GM08714 (cell line): ENCODE data around the gene SMIM21.

Experiments
- H3K4me3 ChIP-seq: fragments of 200-500 bp; sonication (Bioruptor generic); 2 replicates; pipeline ENCODE4 v1.5.1; 2014; ENCODE audit warnings: mild to moderate bottlenecking, low read length, inconsistent platforms
- ZNF274 ChIP-seq: IDR thresholded peaks from 2 replicates; pipeline ENCODE4 v1.6.1; 2012; ENCODE audit warnings: mild to moderate bottlenecking, low read depth, low read length

SMIM21 gene

DNA sequence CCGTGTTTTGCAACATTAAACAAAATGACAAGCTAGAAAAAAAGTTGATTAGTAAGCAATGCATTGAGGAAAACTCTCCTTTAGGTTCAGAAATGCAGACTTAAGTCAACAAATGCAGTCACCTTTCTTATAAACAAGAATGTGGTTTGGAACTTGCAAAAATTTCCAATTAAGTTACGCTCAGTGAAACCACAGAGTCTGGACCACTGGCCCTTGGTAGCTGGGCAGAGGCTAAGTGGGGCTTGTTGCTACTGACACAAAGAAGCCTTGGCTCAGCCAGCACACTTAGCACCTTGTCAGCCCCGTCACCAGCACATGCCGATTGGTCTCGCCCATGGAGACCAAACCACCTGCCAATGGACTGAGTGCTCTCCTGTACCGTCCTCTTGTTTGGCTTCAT lies 53.0 kb downstream of the SMIM21 start:
- TF ChIP-seq ZNF274, result no peak
- no peak overlapping the region for H3K4me3 ChIP-seq

DNA sequence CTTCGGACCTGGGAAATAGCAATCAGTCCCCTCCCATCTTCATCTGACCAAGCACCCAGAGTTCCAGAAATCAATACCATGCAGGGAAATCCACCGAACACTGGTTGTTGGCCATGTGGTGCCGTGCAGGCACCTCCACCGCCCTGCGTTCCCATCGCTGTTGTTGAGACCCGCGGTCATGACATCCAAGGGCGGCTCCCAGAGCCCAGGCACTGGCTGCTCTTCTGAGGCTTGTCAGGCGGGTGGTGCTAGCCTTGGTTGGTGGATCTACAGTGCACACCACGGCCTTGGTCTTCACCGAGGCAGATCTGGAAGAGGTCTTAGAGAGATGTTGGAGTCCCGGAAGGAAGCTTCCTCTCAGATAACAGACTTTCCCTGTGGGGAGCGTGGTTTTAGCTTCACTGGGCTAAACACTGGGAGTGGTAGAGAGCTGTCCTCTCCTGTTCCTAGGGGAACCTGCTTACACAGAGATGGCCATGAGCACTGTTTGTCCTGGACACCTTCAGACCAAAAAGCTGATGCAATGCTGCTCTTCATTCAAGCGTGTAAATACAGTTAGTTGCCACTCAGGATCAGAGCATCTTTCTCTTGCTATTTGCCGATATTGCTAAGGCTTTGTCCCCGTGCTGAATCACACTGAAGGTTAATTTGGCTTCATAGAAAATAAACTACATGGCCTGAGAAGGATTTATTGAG lies 58.3 kb downstream of the SMIM21 start:
- TF ChIP-seq ZNF274, result no peak

DNA sequence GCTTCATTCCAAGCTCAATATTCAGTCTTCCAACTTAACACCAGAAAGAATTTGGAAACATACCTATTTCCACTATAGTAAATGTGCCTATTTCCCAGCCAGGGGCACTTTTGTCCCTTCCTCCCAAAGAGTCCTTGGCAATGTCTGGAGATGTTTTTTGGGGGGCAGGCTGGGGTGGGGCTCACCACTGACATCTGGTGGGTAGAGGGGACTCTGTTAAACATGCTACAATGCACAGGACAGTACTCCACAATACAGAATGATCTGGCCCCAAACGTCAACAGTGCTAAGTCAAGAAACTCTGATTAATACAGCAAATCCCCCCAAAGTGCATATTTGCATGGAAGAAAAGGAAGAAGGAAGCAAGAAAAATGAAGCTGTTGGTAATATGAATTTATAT lies 61.7 kb downstream of the SMIM21 start:
- H3K4me3 ChIP-seq, result no peak overlapping the region

More for the DNA sequence above, 58.3 kb downstream of the SMIM21 start:
- no peak overlapping the region for H3K4me3 ChIP-seq

DNA sequence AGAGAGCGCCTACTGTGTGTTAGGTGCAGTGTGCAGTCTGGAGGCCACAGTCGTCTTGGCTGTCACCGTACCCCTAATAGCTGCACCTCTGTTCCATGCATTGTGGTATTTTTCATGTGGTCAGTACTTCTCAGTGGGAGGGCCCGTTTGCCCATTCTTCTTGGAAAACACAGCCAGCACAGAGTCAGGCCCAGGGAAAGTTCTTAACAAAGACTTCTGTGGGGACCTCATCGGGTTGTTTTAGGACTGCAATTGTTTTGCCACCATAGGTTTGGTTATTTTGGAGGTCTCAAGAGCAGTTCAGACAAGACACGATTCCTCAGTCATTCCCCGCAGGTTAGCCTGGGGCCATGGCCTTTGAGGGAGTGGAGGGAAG lies 62.3 kb downstream of the SMIM21 start:
- TF ChIP-seq ZNF274, result no peak
- H3K4me3 ChIP-seq, result no peak overlapping the region

More for the DNA sequence above, 61.7 kb downstream of the SMIM21 start:
- TF ChIP-seq ZNF274, result no peak

DNA sequence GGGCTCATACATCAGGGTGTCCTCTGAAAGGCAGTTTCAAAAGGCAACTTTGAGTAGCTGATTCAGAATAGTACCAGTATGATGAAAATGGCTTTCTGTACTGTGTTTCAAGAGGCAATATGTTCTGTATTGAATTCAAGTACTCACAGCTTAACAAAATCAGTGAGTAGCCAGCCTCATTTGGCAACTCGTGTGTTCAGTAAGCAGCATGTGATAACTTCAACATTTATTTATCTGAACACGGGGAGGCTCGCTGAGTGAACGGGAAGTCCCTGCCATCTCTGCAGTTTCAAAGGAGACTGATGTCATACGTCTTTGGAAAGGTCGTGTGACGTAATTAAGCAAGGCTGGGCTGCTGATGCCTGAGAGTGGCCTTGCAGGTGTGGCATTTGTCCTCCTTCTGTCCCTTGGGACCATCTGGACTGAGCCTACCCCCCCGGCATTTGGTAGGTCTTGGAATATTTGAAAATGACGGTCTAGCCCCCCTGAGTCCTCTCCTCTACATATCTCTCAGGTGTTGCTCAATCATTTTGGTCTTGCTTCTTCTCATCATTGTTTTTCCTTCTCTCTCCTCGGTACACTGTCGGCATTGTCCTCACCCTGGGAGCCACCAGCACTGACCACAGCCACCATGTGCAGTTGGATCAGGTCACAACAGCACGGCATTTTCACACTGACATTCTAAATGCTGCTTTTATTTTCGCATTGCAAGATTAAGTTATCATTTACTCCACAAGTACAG lies 62.8 kb downstream of the SMIM21 start:
- no peak overlapping the region for H3K4me3 ChIP-seq
- TF ChIP-seq ZNF274, result no peak

DNA sequence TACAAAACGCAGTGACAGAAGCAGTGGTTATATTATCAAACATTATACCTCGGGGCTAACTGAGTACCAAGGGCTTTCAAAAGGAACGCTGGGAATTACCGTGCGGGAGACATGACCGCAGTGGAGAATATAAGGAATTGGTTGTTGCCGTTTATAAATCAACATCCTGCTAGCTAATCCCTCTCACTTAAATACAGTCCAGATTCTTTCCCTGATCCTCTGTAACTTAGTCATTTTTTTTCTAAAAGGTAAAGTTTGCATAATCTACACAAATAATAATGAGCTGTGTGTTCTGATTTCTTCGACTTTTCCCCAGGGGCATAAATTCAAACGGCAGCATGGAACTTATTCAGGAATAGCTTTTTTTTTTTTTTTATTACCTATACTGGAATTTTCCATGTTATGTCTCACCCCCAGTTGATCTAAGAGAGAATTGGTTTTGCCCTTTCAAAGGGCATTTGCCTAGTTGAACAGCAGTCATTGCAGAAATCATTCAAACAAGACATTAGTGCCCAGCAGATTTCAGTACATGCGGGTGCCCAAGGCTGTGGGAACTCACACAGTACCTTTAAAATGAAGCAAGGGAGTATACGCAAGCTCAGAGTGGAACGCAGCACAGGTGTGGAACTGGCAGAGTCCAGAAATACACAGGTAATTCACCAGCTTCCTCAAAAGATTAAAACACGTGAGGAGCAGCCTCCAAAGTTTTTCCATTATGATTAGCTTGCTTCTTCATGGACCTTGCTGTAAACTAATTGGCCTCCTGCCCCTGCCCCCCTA lies 63.9 kb downstream of the SMIM21 start:
- no peak for TF ChIP-seq ZNF274

DNA sequence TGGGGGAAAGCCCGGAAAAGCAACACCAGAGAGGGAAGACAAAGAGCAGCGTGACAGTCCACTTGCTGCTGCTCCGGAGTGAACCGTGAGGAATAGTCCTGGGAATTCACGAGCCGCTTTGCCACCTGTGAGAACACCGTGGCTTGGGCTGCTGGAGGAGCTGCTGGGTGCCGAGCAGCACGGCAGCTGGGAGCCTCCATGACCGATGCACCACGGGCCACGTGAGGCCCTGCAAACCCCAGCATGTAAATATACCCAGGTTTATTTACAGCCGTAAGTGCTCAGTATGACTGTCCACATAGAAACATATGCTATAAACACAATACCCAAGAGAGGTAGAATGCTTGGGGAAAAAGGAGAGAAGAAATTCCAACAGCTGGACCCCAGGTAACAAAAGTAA lies 65.1 kb downstream of the SMIM21 start:
- TF ChIP-seq ZNF274, result no peak
- H3K4me3 ChIP-seq, result no peak overlapping the region

More for the DNA sequence above, 63.9 kb downstream of the SMIM21 start:
- no peak overlapping the region for H3K4me3 ChIP-seq

DNA sequence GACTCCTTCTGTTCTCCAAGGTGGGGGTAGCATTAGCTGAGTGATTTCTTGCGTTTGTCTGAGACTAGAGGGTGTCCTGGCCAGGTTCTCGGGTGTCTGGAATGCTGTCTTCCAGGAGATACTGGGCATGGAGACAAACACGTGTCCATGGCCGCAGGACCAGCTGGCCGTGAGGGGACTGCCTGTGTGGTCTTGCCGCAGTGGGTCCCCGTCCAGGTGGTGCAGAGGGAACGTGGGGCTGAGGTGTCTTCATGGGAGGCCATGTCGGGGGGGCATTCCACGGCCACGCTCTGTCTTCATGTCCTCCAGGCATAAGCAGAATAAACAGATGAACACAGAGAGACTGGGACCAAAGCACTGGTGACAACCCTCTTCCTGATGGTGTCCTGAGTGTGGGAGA lies 66.6 kb downstream of the SMIM21 start:
- no peak for TF ChIP-seq ZNF274
- H3K4me3 ChIP-seq, result no peak overlapping the region

DNA sequence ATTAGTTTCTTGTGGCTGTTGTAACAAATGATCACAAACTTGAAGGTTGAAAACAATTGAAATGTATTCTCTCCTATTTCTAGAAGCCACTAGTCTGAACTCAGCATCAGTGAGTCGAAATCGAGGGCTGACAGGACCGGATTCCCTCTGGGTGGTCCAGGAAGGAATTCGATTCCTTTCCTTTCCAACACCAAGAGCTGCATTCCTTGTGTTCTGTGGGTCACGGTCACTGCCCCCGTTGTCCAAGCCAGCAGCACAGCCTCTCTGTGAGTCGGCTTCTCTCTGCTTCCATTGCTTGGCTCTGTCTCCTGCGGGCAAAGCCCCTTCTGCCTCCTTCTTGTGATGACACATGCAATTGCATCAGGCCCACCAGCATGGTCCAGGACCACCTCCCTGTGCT lies 67.3 kb downstream of the SMIM21 start:
- no peak for TF ChIP-seq ZNF274
- no peak overlapping the region for H3K4me3 ChIP-seq
